Rectal smooth muscle tissue (tissue), 1 donor: ENCODE results near the gene SVOPL.

Experiments
- H3K27ac ChIP-seq: one replicate; pipeline ENCODE4 v1.7.0; 2013; ENCODE audit warnings: low read depth, low read length, inconsistent platforms
- H3K27me3 ChIP-seq: one replicate; pipeline ENCODE4 v1.7.0; 2013; ENCODE audit warnings: low read length; ENCODE audit not compliant: control insufficient read depth, insufficient read depth
- H3K36me3 ChIP-seq: one replicate; pipeline ENCODE4 v1.7.0; 2013; ENCODE audit warnings: low read length; ENCODE audit not compliant: control insufficient read depth, insufficient read depth
- H3K4me1 ChIP-seq: one replicate; pipeline ENCODE4 v1.7.0; 2013; ENCODE audit warnings: low read length; ENCODE audit not compliant: control insufficient read depth, insufficient read depth
- H3K4me3 ChIP-seq: one replicate; pipeline ENCODE4 v1.7.0; 2013; ENCODE audit warnings: low read length
- H3K9ac ChIP-seq: one replicate; pipeline ENCODE4 v1.7.0; 2013; ENCODE audit warnings: low read length

SVOPL gene

GRCh38 chr7:138584696-138585095 is 116.5 kb downstream of the SVOPL start:
- H3K27me3 ChIP-seq = no peaks in the 10 kb centered on the region
- no peak overlapping the region for H3K27ac ChIP-seq
- no peak overlapping the region for H3K4me3 ChIP-seq
- peaks cover 7% of the 10 kb centered on the region for H3K36me3 ChIP-seq
- H3K9ac ChIP-seq = no peak overlapping the region
- no peaks in the 10 kb centered on the region for H3K4me1 ChIP-seq

- Histone ChIP-seq H3K27me3 (no peaks in the 10 kb centered on the region), H3K36me3 (peaks cover 7% of the 10 kb centered on the region), H3K9ac (no peak overlapping the region), H3K4me3 (no peak overlapping the region), H3K27ac (no peak overlapping the region), H3K4me1 (no peaks in the 10 kb centered on the region)
Measured at GRCh38 chr7:138584283-138584682, 116.9 kb downstream of the SVOPL start.

GRCh38 chr7:138581065-138581464 is 120.1 kb downstream of the SVOPL start:
- H3K4me1 ChIP-seq = no peaks in the 10 kb centered on the region
- no peak overlapping the region for H3K27ac ChIP-seq
- H3K27me3 ChIP-seq = no peaks in the 10 kb centered on the region
- H3K36me3 ChIP-seq = peaks cover 10% of the 10 kb centered on the region
- H3K4me3 ChIP-seq = no peak overlapping the region
- no peak overlapping the region for H3K9ac ChIP-seq

- peaks cover 9% of the 10 kb centered on the region for H3K36me3 ChIP-seq
- no peak overlapping the region for H3K9ac ChIP-seq
- no peaks in the 10 kb centered on the region for H3K4me1 ChIP-seq
- H3K27me3 ChIP-seq = no peaks in the 10 kb centered on the region
- no peak overlapping the region for H3K4me3 ChIP-seq
- H3K27ac ChIP-seq = no peak overlapping the region
Measured at GRCh38 chr7:138579671-138580070, 121.5 kb downstream of the SVOPL start.

- H3K4me1 ChIP-seq = no peaks in the 10 kb centered on the region
- no peaks in the 10 kb centered on the region for H3K27me3 ChIP-seq
- no peak overlapping the region for H3K4me3 ChIP-seq
- peaks cover 9% of the 10 kb centered on the region for H3K36me3 ChIP-seq
- no peak overlapping the region for H3K27ac ChIP-seq
- no peak overlapping the region for H3K9ac ChIP-seq
Measured at GRCh38 chr7:138579136-138579535, 122.0 kb downstream of the SVOPL start.

- peaks cover 11% of the 10 kb centered on the region for H3K36me3 ChIP-seq
- no peak overlapping the region for H3K27ac ChIP-seq
Measured at GRCh38 chr7:138575897-138576428, 125.2 kb downstream of the SVOPL start.

GRCh38 chr7:138573741-138574140 is 127.4 kb downstream of the SVOPL start:
- Histone ChIP-seq H3K27ac (no peak overlapping the region), H3K9ac (no peak overlapping the region), H3K4me3 (no peak overlapping the region), H3K27me3 (no peaks in the 10 kb centered on the region), H3K36me3 (peaks cover 9% of the 10 kb centered on the region), H3K4me1 (no peaks in the 10 kb centered on the region)

More at GRCh38 chr7:138575897-138576428, 125.2 kb downstream of the SVOPL start:
- Histone ChIP-seq H3K4me3 (no peak overlapping the region), H3K4me1 (no peaks in the 10 kb centered on the region), H3K27me3 (no peaks in the 10 kb centered on the region), H3K9ac (no peak overlapping the region)

- Histone ChIP-seq H3K27ac (no peak overlapping the region), H3K4me3 (no peak overlapping the region), H3K9ac (no peak overlapping the region), H3K36me3 (peaks cover 5% of the 10 kb centered on the region), H3K4me1 (no peaks in the 10 kb centered on the region), H3K27me3 (no peaks in the 10 kb centered on the region)
Measured at GRCh38 chr7:138570715-138571114, 130.4 kb downstream of the SVOPL start.

- Histone ChIP-seq H3K27me3 (no peaks in the 10 kb centered on the region), H3K36me3 (peaks cover 15% of the 10 kb centered on the region), H3K9ac (no peak overlapping the region), H3K4me3 (no peak overlapping the region), H3K27ac (no peak overlapping the region), H3K4me1 (no peaks in the 10 kb centered on the region)
Measured at GRCh38 chr7:138569418-138569817, 131.7 kb downstream of the SVOPL start.

- no peak overlapping the region for H3K9ac ChIP-seq
- no peaks in the 10 kb centered on the region for H3K4me1 ChIP-seq
- H3K27ac ChIP-seq = no peak overlapping the region
- peaks cover 21% of the 10 kb centered on the region for H3K36me3 ChIP-seq
- H3K27me3 ChIP-seq = no peaks in the 10 kb centered on the region
- H3K4me3 ChIP-seq = no peak overlapping the region
Measured at GRCh38 chr7:138568655-138569054, 132.5 kb downstream of the SVOPL start.

- Histone ChIP-seq H3K36me3 (peaks cover 28% of the 10 kb centered on the region), H3K4me3 (no peak overlapping the region), H3K9ac (no peak overlapping the region), H3K4me1 (no peaks in the 10 kb centered on the region), H3K27ac (no peak overlapping the region), H3K27me3 (no peaks in the 10 kb centered on the region)
Measured at GRCh38 chr7:138565451-138566114, 135.6 kb downstream of the SVOPL start.

GRCh38 chr7:138565071-138565450 is 136.1 kb downstream of the SVOPL start:
- Histone ChIP-seq H3K27me3 (no peaks in the 10 kb centered on the region), H3K27ac (no peak overlapping the region), H3K4me3 (no peak overlapping the region), H3K9ac (no peak overlapping the region), H3K4me1 (no peaks in the 10 kb centered on the region), H3K36me3 (peaks cover 28% of the 10 kb centered on the region)

- H3K27ac ChIP-seq = peak overlapping the region; percentile 6
- H3K9ac ChIP-seq = no peak overlapping the region
- H3K27me3 ChIP-seq = no peaks in the 10 kb centered on the region
- H3K36me3 ChIP-seq = peaks cover 32% of the 10 kb centered on the region
- H3K4me1 ChIP-seq = no peaks in the 10 kb centered on the region
- peak overlapping the region; percentile 25 for H3K4me3 ChIP-seq
Measured at GRCh38 chr7:138564365-138564764, 136.8 kb downstream of the SVOPL start.
